ENCODE measurements around the gene KCNQ4. TPM values are rescaled to one million over a fixed set of nuclear protein-coding genes. Genes with fewer than 3 reads are reported as not detected.

KCNQ4 gene
- total and polyA plus RNA-seq, 2 of the 4 experiments (the other 2 are of a cell fraction): 0.07 TPM; not detected in 1

DNA sequence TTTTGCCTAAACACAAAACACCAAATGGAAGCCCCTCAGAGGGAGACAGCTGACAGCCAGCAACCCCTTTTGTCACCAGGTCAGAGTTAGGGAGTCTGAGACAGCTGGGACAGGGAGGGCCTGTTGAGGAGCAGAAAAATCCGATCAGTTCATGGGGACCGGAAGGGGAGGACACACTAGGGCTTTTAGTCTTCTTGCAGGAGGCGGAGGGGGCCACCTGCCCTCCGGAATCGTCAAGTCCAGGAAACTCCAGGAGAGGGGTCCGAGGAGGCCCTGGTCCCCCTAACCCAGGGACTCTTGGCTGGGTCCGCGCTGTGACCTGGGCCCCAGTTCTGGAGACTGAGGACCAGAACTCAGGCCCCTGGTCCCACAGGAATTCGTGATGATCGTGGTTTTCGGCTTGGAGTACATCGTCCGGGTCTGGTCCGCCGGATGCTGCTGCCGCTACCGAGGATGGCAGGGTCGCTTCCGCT, 34.2 kb downstream of the KCNQ4 start:
- H3K4me3 ChIP-seq (ENCODE audit: insufficient read depth, low read depth, low read length): no peak overlapping the region
- H3K4ac ChIP-seq (ENCODE audit: low read depth, low read length): no peak overlapping the region
- no peak overlapping the region for H2BK5ac ChIP-seq (ENCODE audit: low read depth, low read length, poor library complexity, severe bottlenecking)
- peaks cover 49% of the 10 kb centered on the region for H3K27me3 ChIP-seq (ENCODE audit: control insufficient read depth, insufficient read depth, low read length)
- peaks cover 3% of the 10 kb centered on the region for H3K4me1 ChIP-seq (ENCODE audit: control insufficient read depth, insufficient read depth, low read length)
- H3K27ac ChIP-seq (ENCODE audit: insufficient read depth, low read length): no peak overlapping the region
- no peak overlapping the region for H3K18ac ChIP-seq (ENCODE audit: low read depth, low read length)
- H3K23ac ChIP-seq (ENCODE audit: low read depth, low read length): 0 out of 2 replicates have a peak overlapping the region, but pooled peaks have one; percentile 38
- ATAC-seq (ENCODE audit: low read depth): no peak
- no TSS peak for BruUV-seq (replicated peaks)
- H2BK20ac ChIP-seq (ENCODE audit: low read depth, low read length): no peak overlapping the region
- no peaks in the 10 kb centered on the region for H3K36me3 ChIP-seq (ENCODE audit: control insufficient read depth, insufficient read depth, low read length)
- no peak overlapping the region for H3K9ac ChIP-seq (ENCODE audit: low read depth, low read length)
- no peak for TF ChIP-seq SMC3 (IDR thresholded peaks at IDR 0.05; ENCODE audit: low read depth, low read length)
- no peak for TF ChIP-seq NFE2L2 (IDR thresholded peaks at IDR 0.05; ENCODE audit: low read depth, low read length)
- TF ChIP-seq MXI1 (IDR thresholded peaks at IDR 0.05; ENCODE audit: borderline replicate concordance, low read depth, low read length): no peak
- TF ChIP-seq FOS (IDR thresholded peaks at IDR 0.05; ENCODE audit: low read depth, low read length): no peak
- TF ChIP-seq MAFK (IDR thresholded peaks at IDR 0.05; ENCODE audit: low read depth, low read length): no peak
- TF ChIP-seq POLR2A (IDR thresholded peaks at IDR 0.05; ENCODE audit: low read depth, low read length): no peak
- TF ChIP-seq, protein P1, sequence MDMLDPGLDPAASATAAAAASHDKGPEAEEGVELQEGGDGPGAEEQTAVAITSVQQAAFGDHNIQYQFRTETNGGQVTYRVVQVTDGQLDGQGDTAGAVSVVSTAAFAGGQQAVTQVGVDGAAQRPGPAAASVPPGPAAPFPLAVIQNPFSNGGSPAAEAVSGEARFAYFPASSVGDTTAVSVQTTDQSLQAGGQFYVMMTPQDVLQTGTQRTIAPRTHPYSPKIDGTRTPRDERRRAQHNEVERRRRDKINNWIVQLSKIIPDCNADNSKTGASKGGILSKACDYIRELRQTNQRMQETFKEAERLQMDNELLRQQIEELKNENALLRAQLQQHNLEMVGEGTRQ (IDR thresholded peaks at IDR 0.05; ENCODE audit: low read depth, low read length): no peak
- no peak for TF ChIP-seq CEBPB (IDR thresholded peaks at IDR 0.05; ENCODE audit: low read depth, low read length)
- no peak for TF ChIP-seq MAZ (IDR thresholded peaks at IDR 0.05; ENCODE audit: borderline replicate concordance, low read depth, low read length)
- TF ChIP-seq RCOR1 (IDR thresholded peaks at IDR 0.05; ENCODE audit: insufficient replicate concordance, low read length): no peak
- TF ChIP-seq BHLHE40 (IDR thresholded peaks at IDR 0.05; ENCODE audit: low read depth, low read length): no peak
- TF ChIP-seq RAD21 (IDR thresholded peaks at IDR 0.05; ENCODE audit: low read length): no peak
- no peak for TF ChIP-seq RFX5 (IDR thresholded peaks at IDR 0.05; ENCODE audit: low read depth, low read length)
- TF ChIP-seq, protein P2, sequence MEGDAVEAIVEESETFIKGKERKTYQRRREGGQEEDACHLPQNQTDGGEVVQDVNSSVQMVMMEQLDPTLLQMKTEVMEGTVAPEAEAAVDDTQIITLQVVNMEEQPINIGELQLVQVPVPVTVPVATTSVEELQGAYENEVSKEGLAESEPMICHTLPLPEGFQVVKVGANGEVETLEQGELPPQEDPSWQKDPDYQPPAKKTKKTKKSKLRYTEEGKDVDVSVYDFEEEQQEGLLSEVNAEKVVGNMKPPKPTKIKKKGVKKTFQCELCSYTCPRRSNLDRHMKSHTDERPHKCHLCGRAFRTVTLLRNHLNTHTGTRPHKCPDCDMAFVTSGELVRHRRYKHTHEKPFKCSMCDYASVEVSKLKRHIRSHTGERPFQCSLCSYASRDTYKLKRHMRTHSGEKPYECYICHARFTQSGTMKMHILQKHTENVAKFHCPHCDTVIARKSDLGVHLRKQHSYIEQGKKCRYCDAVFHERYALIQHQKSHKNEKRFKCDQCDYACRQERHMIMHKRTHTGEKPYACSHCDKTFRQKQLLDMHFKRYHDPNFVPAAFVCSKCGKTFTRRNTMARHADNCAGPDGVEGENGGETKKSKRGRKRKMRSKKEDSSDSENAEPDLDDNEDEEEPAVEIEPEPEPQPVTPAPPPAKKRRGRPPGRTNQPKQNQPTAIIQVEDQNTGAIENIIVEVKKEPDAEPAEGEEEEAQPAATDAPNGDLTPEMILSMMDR (conservative IDR thresholded peaks at IDR 0.05; ENCODE audit: low read depth, low read length): no peak
- TF ChIP-seq CHD1 (IDR thresholded peaks at IDR 0.05; ENCODE audit: low read depth, low read length): no peak
- no peak for TF ChIP-seq ELK1 (IDR thresholded peaks at IDR 0.05; ENCODE audit: borderline replicate concordance, low read depth, low read length)
- H2AFZ ChIP-seq (replicated peaks; ENCODE audit: low read length, poor library complexity): peak overlapping the region; percentile 3
- no peak overlapping the region; the same call in 1 of the 2 replicates for H3K4me2 ChIP-seq (ENCODE audit: low read depth, low read length)
- H3K79me1 ChIP-seq (ENCODE audit: low read depth in 1 of 2, low read length in 2 of 2): no peaks in the 10 kb centered on the region
- DNase-seq: no peak
- no peak overlapping the region for H2AK5ac ChIP-seq (ENCODE audit: low read depth, low read length)
- no peak overlapping the region for H4K5ac ChIP-seq (ENCODE audit: low read depth, low read length)
- intact Hi-C loops (cut with micrococcal nuclease) (no loop called here), in situ Hi-C loops (cut with MboI; ENCODE audit: low sequenced_read_pairs) (no loop called here), dilution Hi-C loops (cut with HindIII; ENCODE audit: low sequenced_read_pairs, unreplicated experiment) (no loop called here)
- H3K9me1 ChIP-seq (ENCODE audit: insufficient read depth, low read length): no peaks in the 10 kb centered on the region
- ChIA-PET POLR2A (ENCODE audit: unreplicated experiment) (no interaction called here), CTCF (no interaction called here)
- WGBS, 2 experiments (ENCODE audit: extremely low coverage in 2 of 2, insufficient read length in 1 of 2): 42% methylated on average over 17 of the region's 19 CpGs; no CpG with 5 or more reads in 1 of the 2 experiments
- H4K20me1 ChIP-seq (ENCODE audit: insufficient read depth, low read length): no peaks in the 10 kb centered on the region
- no peak overlapping the region for H2BK15ac ChIP-seq (ENCODE audit: low read depth, low read length)
- H3K56ac ChIP-seq (ENCODE audit: extremely low read depth, insufficient read depth, low read length): no peak overlapping the region
- H4K91ac ChIP-seq (ENCODE audit: insufficient read depth, low read depth, low read length): no peak overlapping the region
- no peak overlapping the region for H4K8ac ChIP-seq (ENCODE audit: low read depth in 2 of 2, low read length in 2 of 2)
- no peak overlapping the region for H3K14ac ChIP-seq (replicated peaks; ENCODE audit: low read depth, low read length)
- H3K9me3 ChIP-seq (ENCODE audit: control insufficient read depth, insufficient read depth, low read length): no peaks in the 10 kb centered on the region
- no peak overlapping the region for H2BK120ac ChIP-seq (ENCODE audit: low read depth, low read length)
- H2AK9ac ChIP-seq (replicated peaks; ENCODE audit: low read depth, low read length, poor library complexity): no peak overlapping the region

Measured in IMR-90 (cell line).